A549 (cell line): Measurements from ENCODE around the gene COX7B. TPM values are rescaled to one million over a fixed set of nuclear protein-coding genes. Genes with fewer than 3 reads are reported as not detected.
A peak's percentile ranks its signal among the peaks of the same experiment; 100 is the strongest.

Experiments
- ATAC-seq, 2 experiments: fragments of 200-7000 bp in 1 of 2; fragments of >200 bp in 1 of 2; cut with Nextera tagmentation in 1 of 2; cut with Tn5 transposase in 1 of 2; 3 replicates each; pipeline versions ENCODE4 v1.8.0 to v1.9.1; 2018 to 2020; ENCODE audit warnings: mild to moderate bottlenecking in 1 of 2, moderate library complexity in 1 of 2
- CTCF ChIA-PET: fragments of 300-600 bp; sonication (Branson Sonifier 250); formaldehyde crosslinking; extraction: SDS; loops from one replicate; lab custom pipeline; 2021; ENCODE audit warnings: antibody characterized with exemption, inconsistent platforms; lab: Yijun Ruan, JAX
- POLR2A ChIA-PET: fragments of 350-600 bp; formaldehyde crosslinking; extraction: SDS; loops from one replicate; lab custom pipeline; 2021; ENCODE audit warnings: antibody characterized with exemption, inconsistent platforms; lab: Yijun Ruan, JAX
- DNase-seq, 2 experiments: peaks; one replicate each; pipeline versions ENCODE4 v3.0.0 to v3.0.0-alpha.2; 2011 to 2016; ENCODE audit warnings: low read depth in 1 of 2, low spot score in 1 of 2
- FAIRE-seq: peaks from 2 replicates; lab custom pipeline; 2011; peaks lifted over from hg19 to GRCh38; lab: Jason Lieb, UNC
- H3K27ac ChIP-seq, 2 experiments: fragments of >200 bp; sonication (Bioruptor Twin); formaldehyde crosslinking; 3 replicates each; pipeline ENCODE4 v1.5.1; 2016 to 2017
- H3K4me1 ChIP-seq: fragments of >200 bp; sonication (Bioruptor Twin); formaldehyde crosslinking; 3 replicates; pipeline ENCODE4 v1.6.1; 2016
- H3K4me2 ChIP-seq: fragments of >200 bp; sonication (Bioruptor Twin); formaldehyde crosslinking; 3 replicates; pipeline ENCODE4 v1.6.1; 2016
- H3K4me3 ChIP-seq: fragments of >200 bp; sonication (Bioruptor Twin); formaldehyde crosslinking; 3 replicates; pipeline ENCODE4 v1.5.1; 2016
- H3K9me3 ChIP-seq: fragments of >200 bp; sonication (Bioruptor Twin); formaldehyde crosslinking; 3 replicates; pipeline ENCODE4 v1.6.1; 2016
- ATOH8 ChIP-seq: fragments of 250-450 bp; sonication (Bioruptor Pico); IDR thresholded peaks from 2 replicates; pipeline ENCODE4 v1.5.0; 2020; ENCODE audit warnings: low read depth, mild to moderate bottlenecking, moderate library complexity
- BHLHE40 ChIP-seq: IDR thresholded peaks from 2 replicates; pipeline ENCODE4 v1.6.1; 2012; ENCODE audit warnings: low read depth, low read length, inconsistent platforms
- CEBPB ChIP-seq, 2 experiments: fragments of >200 bp in 1 of 2; sonication (Bioruptor Twin) in 1 of 2; formaldehyde crosslinking in 1 of 2; IDR thresholded peaks; 2 replicates each; pipeline ENCODE4 v1.6.1; 2012 to 2016
- CTCF ChIP-seq: fragments of >200 bp; sonication (Bioruptor Twin); formaldehyde crosslinking; IDR thresholded peaks from 3 replicates; pipeline ENCODE4 v1.5.1; 2016
- E2F6 ChIP-seq: IDR thresholded peaks from 2 replicates; pipeline ENCODE4 v1.6.1; 2012; ENCODE audit warnings: low read depth, borderline replicate concordance
- EHF ChIP-seq: fragments of 250-450 bp; sonication (Bioruptor Pico); IDR thresholded peaks from 2 replicates; pipeline ENCODE4 v1.5.0; 2020; ENCODE audit warnings: mild to moderate bottlenecking
- ELK1 ChIP-seq: fragments of 150-350 bp; IDR thresholded peaks from 2 replicates; pipeline ENCODE4 v1.6.1; 2014; ENCODE audit warnings: low read depth, mild to moderate bottlenecking, low read length
- FOSB ChIP-seq: fragments of 250-450 bp; sonication (Bioruptor Pico); IDR thresholded peaks from 2 replicates; pipeline ENCODE4 v1.5.0; 2020; ENCODE audit warnings: mild to moderate bottlenecking, moderate library complexity
- GATA3 ChIP-seq: IDR thresholded peaks from 2 replicates; pipeline ENCODE4 v1.6.1; 2012; ENCODE audit warnings: borderline replicate concordance
- HDAC2 ChIP-seq: fragments of 200-600 bp; sonication (generic); IDR thresholded peaks from 2 replicates; pipeline ENCODE4 v1.6.1; 2016
- HES2 ChIP-seq: fragments of >200 bp; sonication (Bioruptor Twin); formaldehyde crosslinking; IDR thresholded peaks from 2 replicates; pipeline ENCODE4 v1.6.1; 2016
- HOXA7 ChIP-seq: fragments of 250-450 bp; sonication (Bioruptor Pico); IDR thresholded peaks from 2 replicates; pipeline ENCODE4 v1.5.0; 2020; ENCODE audit warnings: mild to moderate bottlenecking, moderate library complexity
- HOXB13 ChIP-seq: fragments of 250-450 bp; sonication (Bioruptor Pico); IDR thresholded peaks from 2 replicates; pipeline ENCODE4 v1.5.0; 2020; ENCODE audit warnings: low read depth, mild to moderate bottlenecking, moderate library complexity
- HOXB5 ChIP-seq: fragments of 250-450 bp; sonication (Bioruptor Pico); IDR thresholded peaks from 2 replicates; pipeline ENCODE4 v1.5.0; 2020; ENCODE audit warnings: mild to moderate bottlenecking, moderate library complexity
- JUNB ChIP-seq: fragments of >200 bp; sonication (Bioruptor Twin); formaldehyde crosslinking; IDR thresholded peaks from 2 replicates; pipeline ENCODE4 v1.6.1; 2016
- KDM1A ChIP-seq: fragments of 200-600 bp; sonication (generic); IDR thresholded peaks from 2 replicates; pipeline ENCODE4 v1.6.1; 2016; ENCODE audit warnings: low read depth, mild to moderate bottlenecking
- MAFK ChIP-seq: fragments of 450-650 bp; IDR thresholded peaks from 2 replicates; pipeline ENCODE4 v1.6.1; 2014; ENCODE audit not compliant: partially characterized antibody
- MAX ChIP-seq: IDR thresholded peaks from 2 replicates; pipeline ENCODE4 v1.6.1; 2012
- NPAS2 ChIP-seq: fragments of 250-450 bp; sonication (Bioruptor Pico); IDR thresholded peaks from 2 replicates; pipeline ENCODE4 v1.8.0; 2022; ENCODE audit warnings: mild to moderate bottlenecking, moderate library complexity, borderline replicate concordance
- PHF8 ChIP-seq: fragments of 200-600 bp; sonication (generic); IDR thresholded peaks from 2 replicates; pipeline ENCODE4 v1.6.1; 2016; ENCODE audit warnings: low read depth, mild to moderate bottlenecking, antibody characterized with exemption, moderate library complexity, borderline replicate concordance
- RAD21 ChIP-seq, 2 experiments: fragments of >200 bp in 1 of 2; sonication (Bioruptor Twin) in 1 of 2; formaldehyde crosslinking in 1 of 2; IDR thresholded peaks in 1 of 2; conservative IDR thresholded peaks in 1 of 2; 2 replicates in 1 of 2; 3 replicates in 1 of 2; pipeline ENCODE4 v1.6.1; 2012 to 2018; ENCODE audit warnings: inconsistent platforms in 1 of 2
- RCOR1 ChIP-seq: fragments of 150-350 bp; IDR thresholded peaks from 2 replicates; pipeline ENCODE4 v1.6.1; 2014; ENCODE audit warnings: antibody characterized with exemption, low read length, low read depth
- RFX5 ChIP-seq: fragments of 450-650 bp; IDR thresholded peaks from 2 replicates; pipeline ENCODE4 v1.7.1; 2014; ENCODE audit warnings: antibody characterized with exemption, mild to moderate bottlenecking, moderate library complexity
- TFCP2L1 ChIP-seq: fragments of 250-450 bp; sonication (Bioruptor Pico); IDR thresholded peaks from 2 replicates; pipeline ENCODE4 v1.5.0; 2021; ENCODE audit warnings: mild to moderate bottlenecking
- TP53 ChIP-seq: fragments of 250-450 bp; sonication (Bioruptor Pico); IDR thresholded peaks from 2 replicates; pipeline ENCODE4 v1.5.0; 2021; ENCODE audit warnings: mild to moderate bottlenecking, moderate library complexity
- ZFP36 ChIP-seq: fragments of 450-650 bp; IDR thresholded peaks from 2 replicates; pipeline ENCODE4 v1.6.1; 2014; ENCODE audit warnings: borderline replicate concordance; ENCODE audit not compliant: partially characterized antibody
- ZNF302 ChIP-seq: fragments of 250-450 bp; sonication (Bioruptor Pico); IDR thresholded peaks from 2 replicates; pipeline ENCODE4 v1.9.0; 2021; ENCODE audit warnings: inconsistent platforms, mild to moderate bottlenecking, moderate library complexity
- WGBS: methylation state at CpG from one replicate; pipeline ENCODE4 v1.1.6; 2017; ENCODE audit errors: missing lambda C conversion rate; 5-methylcytosine and 5-hydroxymethylcytosine counted together
- polyA plus RNA-seq, 4 experiments: library from polyadenylated mRNA; depleted of rRNA in 3 of 4; stranded (reverse); fragments of >200 nt; fragmentation: RNase III in 1 of 4; extraction: RNeasy Plus Mini Kit Qiagen cat#74134 plus additional on column Dnase treatment in 1 of 4; gene quantifications; 2 replicates in 3 of 4; 3 replicates in 1 of 4; pipeline ENCODE4 v1.2.3, GENCODE V29; 2011 to 2017

Gene COX7B
- polyA plus RNA-seq, 2 of the 4 experiments (the other 2 are of a cell fraction) = 792 to 1,133 TPM

- TF ChIP-seq PHF8 (no peak), GATA3 (no peak), RCOR1 (no peak)
- TF ChIP-seq, all 56 proteins: peak for 0
Observed at GRCh38 chrX:77945910-77946545, 46.8 kb downstream of the COX7B start (continued).

- POLR2A ChIA-PET = no interaction called here
- 94% methylated on average over 2 of the region's 2 CpGs for WGBS
- no peak for ATAC-seq
- H3K4me1 ChIP-seq = peaks cover 17% of the 10 kb centered on the region; the same call in 1 of the 3 replicates
- no peak for DNase-seq
- FAIRE-seq = no peak
- no peak overlapping the region for H3K4me3 ChIP-seq
- H3K4me2 ChIP-seq = no peak overlapping the region
- CTCF ChIA-PET = interaction anchor here (0.6 kb wide), 2 partner anchors 13 to 1714 kb away, joined by 3 read pairs; no protein-coding TSS in a partner anchor
- TF ChIP-seq FOSB (CRISPR knock-in tag) (no peak), ZFP36 (peak; percentile 15), RAD21 (conservative IDR thresholded peaks at IDR 0.05 in 1 of 2, IDR thresholded peaks at IDR 0.05 in 1 of 2) (no peak), ZNF302 (no peak), RFX5 (no peak), JUNB (no peak), CEBPB (IDR thresholded peaks at IDR 0.05) (no peak)
- H3K27ac ChIP-seq = no peak overlapping the region
- no peaks in the 10 kb centered on the region for H3K9me3 ChIP-seq
Observed at GRCh38 chrX:77946571-77946970, 47.3 kb downstream of the COX7B start.

- CTCF ChIA-PET = interaction anchor here (1.2 kb wide), 1 partner anchor 75 kb away, joined by 3 read pairs; no protein-coding TSS in a partner anchor
- no peak for TF ChIP-seq RFX5
- TF ChIP-seq HOXB13 (CRISPR knock-in tag) = no peak
- TF ChIP-seq HES2 = no peak
- TF ChIP-seq HDAC2 = no peak
- no peak for TF ChIP-seq MAX
- no peak for TF ChIP-seq CTCF
- TF ChIP-seq TFCP2L1 (CRISPR knock-in tag) = no peak
- no peak for TF ChIP-seq ELK1
- TF ChIP-seq KDM1A = no peak
- no peak for DNase-seq
- POLR2A ChIA-PET = no interaction called here
- Histone ChIP-seq H3K9me3 (no peaks in the 10 kb centered on the region), H3K4me1 (peaks cover 30% of the 10 kb centered on the region), H3K27ac (0 out of 6 replicates have a peak overlapping the region, but pooled peaks of 1 of the 2 experiments have one; percentile 19), H3K4me2 (no peak overlapping the region), H3K4me3 (no peak overlapping the region)
- no peak for ATAC-seq
- FAIRE-seq = peak; percentile 61
- 86% methylated on average over 2 of the region's 2 CpGs for WGBS
Observed at GRCh38 chrX:77949840-77950239, 50.6 kb downstream of the COX7B start.

GRCh38 chrX:77952173-77952572, 52.9 kb downstream of the COX7B start:
- FAIRE-seq (peak; percentile 51), DNase-seq (no peak), ATAC-seq (no peak)
- peaks cover 32% of the 10 kb centered on the region for H3K4me1 ChIP-seq
- H3K27ac ChIP-seq = no peak overlapping the region
- ChIA-PET POLR2A (no interaction called here), CTCF (no interaction called here)
- H3K4me2 ChIP-seq = no peak overlapping the region
- TF ChIP-seq MAFK = no peak
- TF ChIP-seq HOXB5 = no peak
- no peak for TF ChIP-seq E2F6
- no peak for TF ChIP-seq BHLHE40
- no peak for TF ChIP-seq EHF (CRISPR knock-in tag)
- no peak for TF ChIP-seq HOXA7
- TF ChIP-seq ATOH8 (CRISPR knock-in tag) = no peak
- TF ChIP-seq TP53 (CRISPR knock-in tag) = no peak
- no peak for TF ChIP-seq NPAS2 (CRISPR knock-in tag)
- TF ChIP-seq CEBPB (IDR thresholded peaks at IDR 0.05) = no peak
- TF ChIP-seq GATA3 = no peak
- no peak for TF ChIP-seq ZNF302
- no peak overlapping the region for H3K4me3 ChIP-seq
- H3K9me3 ChIP-seq = no peaks in the 10 kb centered on the region
- 96% methylated on average over 1 of the region's 1 CpG for WGBS
